GM12878 (cell line): ENCODE results near the gene IL17RA. TPM values are rescaled to one million over a fixed set of nuclear protein-coding genes. Genes with fewer than 3 reads are reported as not detected.

Source experiments
- ATAC-seq: fragments of 200-7000 bp; cut with Tn5 transposase; 3 replicates; pipeline ENCODE4 v1.9.1; 2020; ENCODE audit warnings: mild to moderate bottlenecking, moderate library complexity
- BruUV-seq: library from RNA; stranded (reverse); fragments of 400-500 nt; replicated peaks from 2 replicates; lab custom pipeline; 2021; lab: Mats Ljungman, UMichigan
- CTCF ChIA-PET: fragments of 300-600 bp; sonication (Branson Sonifier 250); formaldehyde crosslinking; extraction: SDS; loops from one replicate; lab custom pipeline; 2021; ENCODE audit warnings: inconsistent platforms; lab: Yijun Ruan, JAX
- POLR2A ChIA-PET: fragments of 350-600 bp; formaldehyde crosslinking; extraction: SDS; loops from one replicate; lab custom pipeline; 2021; ENCODE audit warnings: inconsistent platforms; lab: Charles Lee
- RAD21 ChIA-PET: fragments of 300-600 bp; sonication (Branson Sonifier 250); formaldehyde crosslinking; loops from one replicate; lab custom pipeline; 2023; ENCODE audit warnings: antibody characterized with exemption; ENCODE audit not compliant: unreplicated experiment; lab: Charles Lee
- SMC1A ChIA-PET: fragments of 300-600 bp; sonication (Branson Sonifier 250); formaldehyde crosslinking; loops from one replicate; lab custom pipeline; 2023; ENCODE audit not compliant: unreplicated experiment, uncharacterized antibody; lab: Charles Lee
- DNase-seq: peaks from one replicate; pipeline ENCODE4 v3.0.0-alpha.2; 2011; ENCODE audit warnings: low read depth, low spot score
- FAIRE-seq: peaks from 3 replicates; lab custom pipeline; 2011; peaks lifted over from hg19 to GRCh38; lab: Jason Lieb, UNC
- H2AFZ ChIP-seq: 2 replicates; pipeline ENCODE4 v1.6.0; 2011; ENCODE audit warnings: low read depth, low read length, control low read depth; ENCODE audit not compliant: control insufficient read depth
- H3K27ac ChIP-seq: 2 replicates; pipeline ENCODE4 v1.5.1; 2011; ENCODE audit warnings: control low read depth; ENCODE audit not compliant: control insufficient read depth, insufficient read depth
- H3K27me3 ChIP-seq, 2 experiments: replicated peaks in 1 of 2; 2 replicates each; pipeline versions ENCODE4 v1.6.0 to v1.6.1; 2011; ENCODE audit warnings: low read length in 1 of 2; ENCODE audit not compliant: control insufficient read depth in 2 of 2, insufficient read depth in 2 of 2
- H3K36me3 ChIP-seq, 2 experiments: 2 replicates each; pipeline ENCODE4 v1.5.1; 2011; ENCODE audit warnings: low read length in 1 of 2; ENCODE audit not compliant: control insufficient read depth in 2 of 2, insufficient read depth in 2 of 2
- H3K4me1 ChIP-seq: 2 replicates; pipeline ENCODE4 v1.6.1; 2011; ENCODE audit warnings: mild to moderate bottlenecking, low read length, moderate library complexity, mixed read lengths; ENCODE audit not compliant: control insufficient read depth, insufficient read depth
- H3K4me2 ChIP-seq: 2 replicates; pipeline ENCODE4 v1.6.0; 2011; ENCODE audit warnings: control low read depth; ENCODE audit not compliant: control insufficient read depth, insufficient read depth
- H3K4me3 ChIP-seq: fragments of 200-600 bp; sonication (generic); 2 replicates; pipeline ENCODE4 v1.5.1; 2016
- H3K79me2 ChIP-seq: 2 replicates; pipeline ENCODE4 v1.6.0; 2011; ENCODE audit warnings: low read length; ENCODE audit not compliant: control insufficient read depth, insufficient read depth
- H3K9ac ChIP-seq: 2 replicates; pipeline ENCODE4 v1.8.0; 2011; ENCODE audit warnings: low read length, control low read depth, mixed read lengths; ENCODE audit not compliant: control insufficient read depth, insufficient read depth
- H3K9me3 ChIP-seq: replicated peaks from 3 replicates; pipeline ENCODE4 v1.5.1; 2011; ENCODE audit warnings: mild to moderate bottlenecking, low read length; ENCODE audit not compliant: control insufficient read depth, insufficient read depth
- H4K20me1 ChIP-seq: 2 replicates; pipeline ENCODE4 v1.6.0; 2011; ENCODE audit not compliant: control insufficient read depth, insufficient read depth
- CBX5 ChIP-seq: sonication (generic); IDR thresholded peaks from 2 replicates; pipeline ENCODE4 v1.6.1; 2016; ENCODE audit warnings: low read depth, moderate library complexity, mild to moderate bottlenecking, inconsistent platforms
- CHD4 ChIP-seq: fragments of 200-600 bp; sonication (generic); IDR thresholded peaks from 2 replicates; pipeline ENCODE4 v1.6.1; 2016; ENCODE audit warnings: mild to moderate bottlenecking
- FOS ChIP-seq: IDR thresholded peaks from 3 replicates; pipeline ENCODE4 v1.6.1; 2011; ENCODE audit warnings: borderline replicate concordance; ENCODE audit not compliant: insufficient read length; ENCODE audit errors: extremely low read depth
- LARP7 ChIP-seq: fragments of 450-650 bp; IDR thresholded peaks from 2 replicates; pipeline ENCODE4 v1.6.1; 2017; ENCODE audit warnings: mild to moderate bottlenecking
- MYB ChIP-seq: fragments of 150-350 bp; IDR thresholded peaks from 2 replicates; pipeline ENCODE4 v1.6.1; 2014; ENCODE audit warnings: mild to moderate bottlenecking, low read depth, low read length, borderline replicate concordance
- NR2C1 ChIP-seq: fragments of 450-650 bp; IDR thresholded peaks from 2 replicates; pipeline ENCODE4 v1.6.1; 2017; ENCODE audit warnings: antibody characterized with exemption, mild to moderate bottlenecking, moderate library complexity
- RAD21 ChIP-seq: IDR thresholded peaks from 2 replicates; pipeline ENCODE4 v1.6.1; 2011; ENCODE audit warnings: mild to moderate bottlenecking, low read depth, low read length, moderate library complexity; ENCODE audit not compliant: insufficient read depth
- RBBP5 ChIP-seq: fragments of 200-600 bp; sonication (generic); conservative IDR thresholded peaks from 2 replicates; pipeline ENCODE4 v1.6.1; 2016
- SIN3A ChIP-seq: IDR thresholded peaks from 2 replicates; pipeline ENCODE4 v1.6.1; 2012; ENCODE audit warnings: low read depth, low read length, improper control_type of control experiment
- SMC3 ChIP-seq: IDR thresholded peaks from 2 replicates; pipeline ENCODE4 v1.6.1; 2011; ENCODE audit warnings: low read length, improper control_type of control experiment, borderline replicate concordance
- SREBF2 ChIP-seq: IDR thresholded peaks from 2 replicates; pipeline ENCODE4 v1.6.1; 2012; ENCODE audit warnings: mild to moderate bottlenecking, low read length
- SUPT20H ChIP-seq: IDR thresholded peaks from 2 replicates; pipeline ENCODE4 v1.6.1; 2011; ENCODE audit warnings: low read depth, mild to moderate bottlenecking, low read length, moderate library complexity, borderline replicate concordance; ENCODE audit not compliant: control insufficient read depth
- TARDBP ChIP-seq: IDR thresholded peaks from 2 replicates; pipeline ENCODE4 v1.6.1; 2016; ENCODE audit warnings: borderline replicate concordance
- WGBS: methylation state at CpG from one replicate; pipeline ENCODE4 v1.1.6; 2016; ENCODE audit warnings: low lambda C conversion rate; ENCODE audit not compliant: insufficient replicate concordance, insufficient coverage; ENCODE audit errors: missing lambda C conversion rate; 5-methylcytosine and 5-hydroxymethylcytosine counted together
- in situ Hi-C: fragments of 300-500 bp; cut with MboI; formaldehyde crosslinking; loops from 9 replicates; pipeline ENCODE4 v1.14.3; 2018; ENCODE audit warnings: mixed read lengths
- intact Hi-C: fragments of 100-400 bp; cut with micrococcal nuclease; formaldehyde crosslinking; loops from one replicate; pipeline ENCODE4 v1.14.2; 2022; ENCODE audit not compliant: unreplicated experiment
- polyA plus RNA-seq, 11 experiments: library from polyadenylated mRNA; depleted of rRNA in 4 of 11; unstranded in 6 of 11; stranded (reverse) in 5 of 11; fragments of >200 nt; fragmentation: Nextera tagmentation in 4 of 11; fragmentation: Illumina TruSeq in 1 of 11; extraction: Ambion mirVana in 4 of 11; extraction: Trizol in 1 of 11; gene quantifications; 1 replicate in 1 of 11; 2 replicates in 10 of 11; pipeline versions ENCODE4 v1.2.1 to v1.2.3, GENCODE V29; 2011 to 2016; ENCODE audit warnings: inconsistent platforms in 2 of 11, missing spikeins in 2 of 11, low read depth in 1 of 11
- total RNA-seq, 4 experiments: library from RNA; depleted of rRNA in 3 of 4; stranded (reverse); fragments of >200 nt in 3 of 4; fragmentation: Illumina TruSeq in 1 of 4; extraction: Trizol in 1 of 4; gene quantifications; 2 replicates each; pipeline versions ENCODE4 v1.2.1 to v1.2.3, GENCODE V29; 2013 to 2021
- TF ChIP-seq, protein P1 (sequence below): fragments of 450-650 bp; conservative IDR thresholded peaks from 2 replicates; pipeline ENCODE4 v1.6.1; 2017; ENCODE audit warnings: mild to moderate bottlenecking, moderate library complexity
- TF ChIP-seq, protein P2 (sequence below): fragments of 450-650 bp; formaldehyde crosslinking; IDR thresholded peaks from 2 replicates; pipeline ENCODE4 v1.5.0; 2022; ENCODE audit warnings: mild to moderate bottlenecking, missing genetic modification characterization
- TF ChIP-seq, protein P3 (sequence below): IDR thresholded peaks from 2 replicates; pipeline ENCODE4 v1.6.1; 2011; ENCODE audit warnings: low read depth, low read length, improper control_type of control experiment, borderline replicate concordance
- TF ChIP-seq, protein P4 (sequence below): IDR thresholded peaks from 2 replicates; pipeline ENCODE4 v1.6.1; 2012; ENCODE audit warnings: low read length, inconsistent platforms

The IL17RA gene
- total and polyA plus RNA-seq, 10 of the 15 experiments (the other 5 are each of a cell fraction or from before 2014, with no cell fraction given), result 0.71 to 10.2 (median 4.2) TPM

- intact Hi-C loops (no loop called here), in situ Hi-C loops (no loop called here)
- ATAC-seq (no peak), DNase-seq (no peak), FAIRE-seq (no peak)
- H3K79me2 ChIP-seq, result no peaks in the 10 kb centered on the region; the same call in none of the 2 replicates
- H3K36me3 ChIP-seq, result peaks cover 12 to 13% of the 10 kb centered on the region in 2 experiments; a peak in 3 of 4 replicates
- no peak overlapping the region for H3K4me3 ChIP-seq
- H3K9me3 ChIP-seq, result no peaks in the 10 kb centered on the region
- H3K27me3 ChIP-seq, result no peaks in the 10 kb centered on the region
- TF ChIP-seq, protein P1, sequence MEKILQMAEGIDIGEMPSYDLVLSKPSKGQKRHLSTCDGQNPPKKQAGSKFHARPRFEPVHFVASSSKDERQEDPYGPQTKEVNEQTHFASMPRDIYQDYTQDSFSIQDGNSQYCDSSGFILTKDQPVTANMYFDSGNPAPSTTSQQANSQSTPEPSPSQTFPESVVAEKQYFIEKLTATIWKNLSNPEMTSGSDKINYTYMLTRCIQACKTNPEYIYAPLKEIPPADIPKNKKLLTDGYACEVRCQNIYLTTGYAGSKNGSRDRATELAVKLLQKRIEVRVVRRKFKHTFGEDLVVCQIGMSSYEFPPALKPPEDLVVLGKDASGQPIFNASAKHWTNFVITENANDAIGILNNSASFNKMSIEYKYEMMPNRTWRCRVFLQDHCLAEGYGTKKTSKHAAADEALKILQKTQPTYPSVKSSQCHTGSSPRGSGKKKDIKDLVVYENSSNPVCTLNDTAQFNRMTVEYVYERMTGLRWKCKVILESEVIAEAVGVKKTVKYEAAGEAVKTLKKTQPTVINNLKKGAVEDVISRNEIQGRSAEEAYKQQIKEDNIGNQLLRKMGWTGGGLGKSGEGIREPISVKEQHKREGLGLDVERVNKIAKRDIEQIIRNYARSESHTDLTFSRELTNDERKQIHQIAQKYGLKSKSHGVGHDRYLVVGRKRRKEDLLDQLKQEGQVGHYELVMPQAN, result no peak
- TF ChIP-seq SIN3A (no peak), SUPT20H (no peak), CHD4 (no peak), TARDBP (no peak), SMC3 (no peak), FOS (no peak), RAD21 (no peak), NR2C1 (no peak), CBX5 (no peak), RBBP5 (no peak), MYB (no peak), SREBF2 (no peak), LARP7 (no peak)
- TF ChIP-seq, protein P2, sequence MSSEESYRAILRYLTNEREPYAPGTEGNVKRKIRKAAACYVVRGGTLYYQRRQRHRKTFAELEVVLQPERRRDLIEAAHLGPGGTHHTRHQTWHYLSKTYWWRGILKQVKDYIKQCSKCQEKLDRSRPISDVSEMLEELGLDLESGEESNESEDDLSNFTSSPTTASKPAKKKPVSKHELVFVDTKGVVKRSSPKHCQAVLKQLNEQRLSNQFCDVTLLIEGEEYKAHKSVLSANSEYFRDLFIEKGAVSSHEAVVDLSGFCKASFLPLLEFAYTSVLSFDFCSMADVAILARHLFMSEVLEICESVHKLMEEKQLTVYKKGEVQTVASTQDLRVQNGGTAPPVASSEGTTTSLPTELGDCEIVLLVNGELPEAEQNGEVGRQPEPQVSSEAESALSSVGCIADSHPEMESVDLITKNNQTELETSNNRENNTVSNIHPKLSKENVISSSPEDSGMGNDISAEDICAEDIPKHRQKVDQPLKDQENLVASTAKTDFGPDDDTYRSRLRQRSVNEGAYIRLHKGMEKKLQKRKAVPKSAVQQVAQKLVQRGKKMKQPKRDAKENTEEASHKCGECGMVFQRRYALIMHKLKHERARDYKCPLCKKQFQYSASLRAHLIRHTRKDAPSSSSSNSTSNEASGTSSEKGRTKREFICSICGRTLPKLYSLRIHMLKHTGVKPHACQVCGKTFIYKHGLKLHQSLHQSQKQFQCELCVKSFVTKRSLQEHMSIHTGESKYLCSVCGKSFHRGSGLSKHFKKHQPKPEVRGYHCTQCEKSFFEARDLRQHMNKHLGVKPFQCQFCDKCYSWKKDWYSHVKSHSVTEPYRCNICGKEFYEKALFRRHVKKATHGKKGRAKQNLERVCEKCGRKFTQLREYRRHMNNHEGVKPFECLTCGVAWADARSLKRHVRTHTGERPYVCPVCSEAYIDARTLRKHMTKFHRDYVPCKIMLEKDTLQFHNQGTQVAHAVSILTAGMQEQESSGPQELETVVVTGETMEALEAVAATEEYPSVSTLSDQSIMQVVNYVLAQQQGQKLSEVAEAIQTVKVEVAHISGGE (CRISPR knock-in tag), result no peak
- TF ChIP-seq, protein P3, sequence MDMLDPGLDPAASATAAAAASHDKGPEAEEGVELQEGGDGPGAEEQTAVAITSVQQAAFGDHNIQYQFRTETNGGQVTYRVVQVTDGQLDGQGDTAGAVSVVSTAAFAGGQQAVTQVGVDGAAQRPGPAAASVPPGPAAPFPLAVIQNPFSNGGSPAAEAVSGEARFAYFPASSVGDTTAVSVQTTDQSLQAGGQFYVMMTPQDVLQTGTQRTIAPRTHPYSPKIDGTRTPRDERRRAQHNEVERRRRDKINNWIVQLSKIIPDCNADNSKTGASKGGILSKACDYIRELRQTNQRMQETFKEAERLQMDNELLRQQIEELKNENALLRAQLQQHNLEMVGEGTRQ, result no peak
- TF ChIP-seq, protein P4, sequence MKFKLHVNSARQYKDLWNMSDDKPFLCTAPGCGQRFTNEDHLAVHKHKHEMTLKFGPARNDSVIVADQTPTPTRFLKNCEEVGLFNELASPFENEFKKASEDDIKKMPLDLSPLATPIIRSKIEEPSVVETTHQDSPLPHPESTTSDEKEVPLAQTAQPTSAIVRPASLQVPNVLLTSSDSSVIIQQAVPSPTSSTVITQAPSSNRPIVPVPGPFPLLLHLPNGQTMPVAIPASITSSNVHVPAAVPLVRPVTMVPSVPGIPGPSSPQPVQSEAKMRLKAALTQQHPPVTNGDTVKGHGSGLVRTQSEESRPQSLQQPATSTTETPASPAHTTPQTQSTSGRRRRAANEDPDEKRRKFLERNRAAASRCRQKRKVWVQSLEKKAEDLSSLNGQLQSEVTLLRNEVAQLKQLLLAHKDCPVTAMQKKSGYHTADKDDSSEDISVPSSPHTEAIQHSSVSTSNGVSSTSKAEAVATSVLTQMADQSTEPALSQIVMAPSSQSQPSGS, result no peak
- no peak overlapping the region for H3K4me2 ChIP-seq
- BruUV-seq, result no TSS peak
- H3K27ac ChIP-seq, result no peak overlapping the region
- H3K9ac ChIP-seq, result no peak overlapping the region
- no peak overlapping the region for H2AFZ ChIP-seq
- ChIA-PET CTCF (interaction anchor here (1.1 kb wide), 2 partner anchors 23 to 73 kb away, joined by 3 to 4 read pairs; no protein-coding TSS in a partner anchor), RAD21 (no interaction called here), POLR2A (interaction anchor here (0.5 kb wide), 1 partner anchor 534 kb away, joined by 5 read pairs; no protein-coding TSS in a partner anchor), SMC1A (interaction anchor here (1.0 kb wide), 1 partner anchor 8 kb away, joined by 3 read pairs; no protein-coding TSS in a partner anchor)
- H3K4me1 ChIP-seq, result no peaks in the 10 kb centered on the region
- WGBS, result 86% methylated on average over 9 of the region's 9 CpGs
- peaks cover 2% of the 10 kb centered on the region; the same call in 1 of the 2 replicates for H4K20me1 ChIP-seq
These were observed 64.4 kb downstream of the IL17RA start for GRCh38 chr22:17149076-17149815.
